ENCODE data around the gene GATAD2A. TPM values are rescaled to one million over a fixed set of nuclear protein-coding genes. Genes with fewer than 3 reads are reported as not detected.

The GATAD2A gene
- total and polyA plus RNA-seq, 2 of the 13 experiments (the other 11 are each of a cell fraction or from before 2014, with no cell fraction given): 16.8 to 28.6 TPM

- TF ChIP-seq ZBTB2 (CRISPR knock-in tag; IDR thresholded peaks at IDR 0.05; ENCODE audit: low read depth) (no peak), NR1H2 (CRISPR knock-in tag; IDR thresholded peaks at IDR 0.05; ENCODE audit: borderline replicate concordance, low read depth) (no peak)
- TF ChIP-seq, protein P1, sequence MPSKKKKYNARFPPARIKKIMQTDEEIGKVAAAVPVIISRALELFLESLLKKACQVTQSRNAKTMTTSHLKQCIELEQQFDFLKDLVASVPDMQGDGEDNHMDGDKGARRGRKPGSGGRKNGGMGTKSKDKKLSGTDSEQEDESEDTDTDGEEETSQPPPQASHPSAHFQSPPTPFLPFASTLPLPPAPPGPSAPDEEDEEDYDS (CRISPR knock-in tag; IDR thresholded peaks at IDR 0.05): no peak
- TF ChIP-seq, protein P2, sequence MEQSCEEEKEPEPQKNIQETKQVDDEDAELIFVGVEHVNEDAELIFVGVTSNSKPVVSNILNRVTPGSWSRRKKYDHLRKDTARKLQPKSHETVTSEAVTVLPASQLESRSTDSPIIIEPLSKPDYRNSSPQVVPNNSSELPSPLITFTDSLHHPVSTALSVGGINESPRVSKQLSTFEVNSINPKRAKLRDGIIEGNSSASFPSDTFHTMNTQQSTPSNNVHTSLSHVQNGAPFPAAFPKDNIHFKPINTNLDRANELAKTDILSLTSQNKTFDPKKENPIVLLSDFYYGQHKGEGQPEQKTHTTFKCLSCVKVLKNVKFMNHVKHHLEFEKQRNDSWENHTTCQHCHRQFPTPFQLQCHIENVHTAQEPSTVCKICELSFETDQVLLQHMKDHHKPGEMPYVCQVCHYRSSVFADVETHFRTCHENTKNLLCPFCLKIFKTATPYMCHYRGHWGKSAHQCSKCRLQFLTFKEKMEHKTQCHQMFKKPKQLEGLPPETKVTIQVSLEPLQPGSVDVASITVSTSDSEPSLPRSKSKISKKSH (CRISPR knock-in tag; IDR thresholded peaks at IDR 0.05; ENCODE audit: borderline replicate concordance): no peak
Observed at GRCh38 chr19:19520989-19521388, 115.5 kb downstream of the GATAD2A start (continued).

- ATAC-seq (no peak), DNase-seq (ENCODE audit: low spot score) (no peak), FAIRE-seq (no peak)
- 96% methylated on average over 3 of the region's 3 CpGs for WGBS (ENCODE audit: low lambda C conversion rate)
- Histone ChIP-seq H2AFZ (ENCODE audit: low read length) (no peak overlapping the region), H3K4me3 (replicated peaks in 1 of 3; ENCODE audit: insufficient read depth in 1 of 3, low read depth in 2 of 3, low read length in 3 of 3) (no peak overlapping the region), H4K20me1 (ENCODE audit: insufficient read depth, low read length) (peaks cover 22% of the 10 kb centered on the region), H3K36me3 (replicated peaks in 1 of 2; ENCODE audit: control insufficient read depth in 1 of 2, insufficient read depth in 2 of 2, low read length in 2 of 2) (peaks cover 10 to 34% of the 10 kb centered on the region in 2 experiments), H3K4me1 (ENCODE audit: insufficient read depth, low read length) (no peaks in the 10 kb centered on the region), H3K27me3 (ENCODE audit: control insufficient read depth in 1 of 2, insufficient read depth in 2 of 2, low read length in 2 of 2) (no peaks in the 10 kb centered on the region), H3K4me2 (ENCODE audit: low read depth, low read length) (no peak overlapping the region), H3K27ac (ENCODE audit: extremely low read length, insufficient read depth, low read length) (no peak overlapping the region), H3K9me3 (ENCODE audit: low read length) (no peaks in the 10 kb centered on the region), H3K9ac (ENCODE audit: insufficient read depth, low read depth, low read length) (no peak overlapping the region), H3K79me2 (ENCODE audit: insufficient read depth, low read length) (peaks cover 18% of the 10 kb centered on the region)
- intact Hi-C loops (cut with micrococcal nuclease; ENCODE audit: unreplicated experiment) (no loop called here), in situ Hi-C loops (cut with HindIII; ENCODE audit: extremely low pct_ligation_motif_present, low pct_unique_long_range_greater_than_20kb) (no loop called here)
- BruUV-seq (replicated peaks): no TSS peak
- POLR2A ChIA-PET: no interaction called here
- CTCF ChIA-PET (ENCODE audit: low intra/inter-chr PET ratio, low total read pairs): no interaction called here
- TF ChIP-seq BCLAF1 (IDR thresholded peaks at IDR 0.05): no peak
- TF ChIP-seq CHD4 (IDR thresholded peaks at IDR 0.05; ENCODE audit: borderline replicate concordance, low read length): no peak
- TF ChIP-seq RNF2 (conservative IDR thresholded peaks at IDR 0.05; ENCODE audit: low read depth): no peak
- TF ChIP-seq, protein P3, sequence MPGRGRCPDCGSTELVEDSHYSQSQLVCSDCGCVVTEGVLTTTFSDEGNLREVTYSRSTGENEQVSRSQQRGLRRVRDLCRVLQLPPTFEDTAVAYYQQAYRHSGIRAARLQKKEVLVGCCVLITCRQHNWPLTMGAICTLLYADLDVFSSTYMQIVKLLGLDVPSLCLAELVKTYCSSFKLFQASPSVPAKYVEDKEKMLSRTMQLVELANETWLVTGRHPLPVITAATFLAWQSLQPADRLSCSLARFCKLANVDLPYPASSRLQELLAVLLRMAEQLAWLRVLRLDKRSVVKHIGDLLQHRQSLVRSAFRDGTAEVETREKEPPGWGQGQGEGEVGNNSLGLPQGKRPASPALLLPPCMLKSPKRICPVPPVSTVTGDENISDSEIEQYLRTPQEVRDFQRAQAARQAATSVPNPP (CRISPR knock-in tag; IDR thresholded peaks at IDR 0.05): no peak
- TF ChIP-seq, protein P4, sequence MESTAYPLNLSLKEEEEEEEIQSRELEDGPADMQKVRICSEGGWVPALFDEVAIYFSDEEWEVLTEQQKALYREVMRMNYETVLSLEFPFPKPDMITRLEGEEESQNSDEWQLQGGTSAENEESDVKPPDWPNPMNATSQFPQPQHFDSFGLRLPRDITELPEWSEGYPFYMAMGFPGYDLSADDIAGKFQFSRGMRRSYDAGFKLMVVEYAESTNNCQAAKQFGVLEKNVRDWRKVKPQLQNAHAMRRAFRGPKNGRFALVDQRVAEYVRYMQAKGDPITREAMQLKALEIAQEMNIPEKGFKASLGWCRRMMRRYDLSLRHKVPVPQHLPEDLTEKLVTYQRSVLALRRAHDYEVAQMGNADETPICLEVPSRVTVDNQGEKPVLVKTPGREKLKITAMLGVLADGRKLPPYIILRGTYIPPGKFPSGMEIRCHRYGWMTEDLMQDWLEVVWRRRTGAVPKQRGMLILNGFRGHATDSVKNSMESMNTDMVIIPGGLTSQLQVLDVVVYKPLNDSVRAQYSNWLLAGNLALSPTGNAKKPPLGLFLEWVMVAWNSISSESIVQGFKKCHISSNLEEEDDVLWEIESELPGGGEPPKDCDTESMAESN (CRISPR knock-in tag; conservative IDR thresholded peaks at IDR 0.05): no peak
- no peak for TF ChIP-seq ZNF143 (CRISPR knock-in tag; IDR thresholded peaks at IDR 0.05)
- TF ChIP-seq ZNF44 (CRISPR knock-in tag; IDR thresholded peaks at IDR 0.05): no peak
- no peak for TF ChIP-seq ZNF552 (CRISPR knock-in tag; IDR thresholded peaks at IDR 0.05; ENCODE audit: borderline replicate concordance)
- no peak for TF ChIP-seq MAZ (IDR thresholded peaks at IDR 0.05; ENCODE audit: borderline replicate concordance, low read depth, low read length)
- no peak for TF ChIP-seq MAZ (CRISPR knock-in tag; IDR thresholded peaks at IDR 0.05; ENCODE audit: low read depth)
Observed at GRCh38 chr19:19523177-19523576, 117.7 kb downstream of the GATAD2A start.
